ENCODE data around the gene ELOVL7. TPM values are rescaled to one million over a fixed set of nuclear protein-coding genes. Genes with fewer than 3 reads are reported as not detected.

Gene ELOVL7
- total RNA-seq, 2 experiments from 2014 or later = not detected

- Histone ChIP-seq H3K36me3 (ENCODE audit: insufficient read depth, low read length) (no peaks in the 10 kb centered on the region), H3K4me3 (ENCODE audit: low read length) (no peak overlapping the region), H3K9me3 (ENCODE audit: control insufficient read depth in 1 of 2, insufficient read depth in 1 of 2, low read length in 2 of 2) (no peaks in the 10 kb centered on the region), H3K27ac (ENCODE audit: low read depth in 1 of 2, low read length in 2 of 2) (no peak overlapping the region), H3K4me1 (ENCODE audit: insufficient read depth, low read length) (no peaks in the 10 kb centered on the region), H3K27me3 (ENCODE audit: control insufficient read depth in 1 of 2, insufficient read depth in 2 of 2, low read length in 2 of 2) (peaks cover 0 to 4% of the 10 kb centered on the region in 2 experiments)
- DNase-seq (no peak), ATAC-seq (ENCODE audit: poor library complexity) (no peak)
- CTCF ChIA-PET = no interaction called here
- intact Hi-C loops (cut with DNase I, micrococcal nuclease) = no loop called here
- POLR2A ChIA-PET = no interaction called here
- Mint-ChIP-seq H3K4me1 (ENCODE audit: low read depth) (no peaks in the 10 kb centered on the region), H3K9me3 (no peaks in the 10 kb centered on the region), H3K27ac (no peak overlapping the region), H3K36me3 (ENCODE audit: low read depth) (no peaks in the 10 kb centered on the region), H3K27me3 (no peaks in the 10 kb centered on the region), H3K4me3 (no peak overlapping the region)
- no peak for TF ChIP-seq CTCF (IDR thresholded peaks at IDR 0.05)
These were observed 13.4 kb downstream of the ELOVL7 start for GRCh38 chr5:60830581-60831127.

- intact Hi-C loops (cut with DNase I, micrococcal nuclease) = no loop called here
These were observed 14.4 kb downstream of the ELOVL7 start for GRCh38 chr5:60829490-60830266.

GRCh38 chr5:60827201-60827600 is 16.9 kb downstream of the ELOVL7 start:
- H3K36me3 ChIP-seq (ENCODE audit: insufficient read depth, low read length) = no peaks in the 10 kb centered on the region
- H3K27me3 ChIP-seq (ENCODE audit: control insufficient read depth in 1 of 2, insufficient read depth in 2 of 2, low read length in 2 of 2) = no peaks in the 10 kb centered on the region
- no peaks in the 10 kb centered on the region for H3K4me1 ChIP-seq (ENCODE audit: insufficient read depth, low read length)
- Mint-ChIP-seq H3K36me3 (ENCODE audit: low read depth) (no peaks in the 10 kb centered on the region), H3K9me3 (no peaks in the 10 kb centered on the region), H3K4me3 (no peak overlapping the region), H3K4me1 (ENCODE audit: low read depth) (no peaks in the 10 kb centered on the region), H3K27ac (no peak overlapping the region), H3K27me3 (no peaks in the 10 kb centered on the region)
- no peak for TF ChIP-seq CTCF (IDR thresholded peaks at IDR 0.05)
- ATAC-seq (ENCODE audit: poor library complexity) (no peak), DNase-seq (no peak)
- POLR2A ChIA-PET = no interaction called here
- H3K9me3 ChIP-seq (ENCODE audit: control insufficient read depth in 1 of 2, insufficient read depth in 1 of 2, low read length in 2 of 2) = no peaks in the 10 kb centered on the region
- CTCF ChIA-PET = no interaction called here
- intact Hi-C loops (cut with DNase I, micrococcal nuclease) = no loop called here
- H3K4me3 ChIP-seq (ENCODE audit: low read length) = no peak overlapping the region
- no peak overlapping the region for H3K27ac ChIP-seq (ENCODE audit: low read depth in 1 of 2, low read length in 2 of 2)

More at GRCh38 chr5:60829490-60830266, 14.4 kb downstream of the ELOVL7 start:
- H3K9me3 ChIP-seq (ENCODE audit: control insufficient read depth in 1 of 2, insufficient read depth in 1 of 2, low read length in 2 of 2) = no peaks in the 10 kb centered on the region
- no peak for ATAC-seq (ENCODE audit: poor library complexity)
- no peak for TF ChIP-seq CTCF (IDR thresholded peaks at IDR 0.05)
- peaks cover 0 to 4% of the 10 kb centered on the region in 2 experiments for H3K27me3 ChIP-seq (ENCODE audit: control insufficient read depth in 1 of 2, insufficient read depth in 2 of 2, low read length in 2 of 2)
- ChIA-PET CTCF (no interaction called here), POLR2A (no interaction called here)
- no peak overlapping the region for H3K4me3 ChIP-seq (ENCODE audit: low read length)
- H3K27ac ChIP-seq (ENCODE audit: low read depth in 1 of 2, low read length in 2 of 2) = no peak overlapping the region
- no peaks in the 10 kb centered on the region for H3K36me3 Mint-ChIP-seq (ENCODE audit: low read depth)
- H3K4me3 Mint-ChIP-seq = no peak overlapping the region
- H3K9me3 Mint-ChIP-seq = no peaks in the 10 kb centered on the region
- H3K36me3 ChIP-seq (ENCODE audit: insufficient read depth, low read length) = no peaks in the 10 kb centered on the region
- H3K4me1 ChIP-seq (ENCODE audit: insufficient read depth, low read length) = no peaks in the 10 kb centered on the region
- H3K4me1 Mint-ChIP-seq (ENCODE audit: low read depth) = no peaks in the 10 kb centered on the region
- DNase-seq = no peak
- no peak overlapping the region for H3K27ac Mint-ChIP-seq
- no peaks in the 10 kb centered on the region for H3K27me3 Mint-ChIP-seq
